HepG2 (cell line): ENCODE measurements around the gene NLRC5. TPM values are rescaled to one million over a fixed set of nuclear protein-coding genes. Genes with fewer than 3 reads are reported as not detected.

ENCODE experiments used
- CERS6 ChIP-seq: sonication (generic); formaldehyde crosslinking; IDR thresholded peaks from 2 replicates; pipeline ENCODE4 v1.5.0; 2020; ENCODE audit warnings: missing genetic modification reagents
- CTCF ChIP-seq: sonication (generic); formaldehyde crosslinking; IDR thresholded peaks from 2 replicates; pipeline ENCODE4 v1.5.0; 2020; ENCODE audit warnings: mild to moderate bottlenecking, missing genetic modification reagents, moderate library complexity
- DRAP1 ChIP-seq: IDR thresholded peaks from 2 replicates; pipeline ENCODE4 v1.6.1; 2016; ENCODE audit warnings: missing genetic modification reagents, missing compliant biosample characterization
- FOXO1 ChIP-seq: sonication (generic); formaldehyde crosslinking; IDR thresholded peaks from 2 replicates; pipeline ENCODE4 v1.4.0; 2020; ENCODE audit warnings: missing genetic modification reagents
- HMGXB4 ChIP-seq, 2 experiments: sonication (generic) in 1 of 2; formaldehyde crosslinking in 1 of 2; IDR thresholded peaks; 2 replicates each; pipeline versions ENCODE4 v1.4.0 to v1.6.1; 2018 to 2020; ENCODE audit warnings: missing genetic modification reagents in 2 of 2, borderline replicate concordance in 1 of 2, low read depth in 1 of 2, mild to moderate bottlenecking in 1 of 2, missing biosample characterization in 1 of 2
- RXRA ChIP-seq: sonication (generic); formaldehyde crosslinking; IDR thresholded peaks from 2 replicates; pipeline ENCODE4 v1.5.1; 2020; ENCODE audit warnings: missing genetic modification reagents
- ZBTB20 ChIP-seq: sonication (generic); formaldehyde crosslinking; IDR thresholded peaks from 2 replicates; pipeline ENCODE4 v1.8.1; 2023; ENCODE audit warnings: missing genetic modification reagents, low read depth, mild to moderate bottlenecking, borderline replicate concordance
- ZNF136 ChIP-seq: sonication (generic); formaldehyde crosslinking; IDR thresholded peaks from 2 replicates; pipeline ENCODE4 v1.8.1; 2022; ENCODE audit warnings: low read depth, mild to moderate bottlenecking, moderate library complexity, missing genetic modification reagents
- ZNF24 ChIP-seq: fragments of 450-650 bp; IDR thresholded peaks from 2 replicates; pipeline ENCODE4 v1.6.1; 2017; ENCODE audit warnings: antibody characterized with exemption, mild to moderate bottlenecking
- ZNF3 ChIP-seq: IDR thresholded peaks from 2 replicates; pipeline ENCODE4 v1.7.0; 2017; ENCODE audit warnings: inconsistent platforms
- ZNF609 ChIP-seq: sonication (generic); formaldehyde crosslinking; IDR thresholded peaks from 2 replicates; pipeline ENCODE4 v1.4.0; 2020; ENCODE audit warnings: mild to moderate bottlenecking, missing genetic modification reagents, borderline replicate concordance
- ZXDC ChIP-seq: sonication (generic); formaldehyde crosslinking; IDR thresholded peaks from 2 replicates; pipeline ENCODE4 v1.5.0; 2020; ENCODE audit warnings: mild to moderate bottlenecking, missing genetic modification reagents
- polyA plus RNA-seq, 8 experiments: library from polyadenylated mRNA; depleted of rRNA in 3 of 8; stranded (reverse) in 7 of 8; unstranded in 1 of 8; fragments of >200 nt; fragmentation: Illumina TruSeq in 4 of 8; extraction: Trizol in 4 of 8; gene quantifications; 2 replicates each; pipeline versions ENCODE4 v1.2.1 to v1.2.3, GENCODE V29; 2011 to 2016; ENCODE audit warnings: low read depth in 4 of 8, missing spikeins in 1 of 8, mixed read lengths in 1 of 8; ENCODE audit not compliant: insufficient read depth in 1 of 8
- total RNA-seq, 5 experiments: library from RNA; depleted of rRNA; stranded (reverse); fragments of >200 nt; fragmentation: Illumina TruSeq; extraction: Trizol; gene quantifications; 2 replicates each; pipeline ENCODE4 v1.2.3, GENCODE V29; 2016; ENCODE audit warnings: low read depth in 1 of 5

The NLRC5 gene
- total and polyA plus RNA-seq, 2 of the 13 experiments (the other 11 are each of a cell fraction or from before 2014, with no cell fraction given) = 6.3 to 12.7 TPM

- TF ChIP-seq CERS6 (CRISPR knock-in tag) (no peak), ZXDC (no peak), RXRA (no peak), ZNF609 (CRISPR knock-in tag) (no peak), ZNF24 (no peak), FOXO1 (CRISPR knock-in tag) (no peak), CTCF (CRISPR knock-in tag) (peak; percentile 20; the same call in 1 of the 2 replicates), HMGXB4 (CRISPR knock-in tag; IDR thresholded peaks at IDR 0.05; ENCODE audit: borderline replicate concordance in 1 of 2, low read depth in 1 of 2) (peak in 1 of 2 experiments; percentile 11; a peak in 1 of 4 replicates), ZBTB20 (CRISPR knock-in tag) (no peak), ZNF3 (CRISPR knock-in tag) (no peak), DRAP1 (CRISPR knock-in tag) (no peak), ZNF136 (CRISPR knock-in tag) (no peak)
Observed at GRCh38 chr16:57091975-57092785, 102.8 kb downstream of the NLRC5 start, which contains the start of gene CPNE2 (continued).
